HG03159 (cell line): ENCODE measurements around the gene SPTBN1.

Source experiments
- ATAC-seq: cut with Tn5 transposase; IDR thresholded peaks from one replicate; pipeline ENCODE4 v1.9.1; 2021; ENCODE audit warnings: mild to moderate bottlenecking, moderate library complexity; ENCODE audit not compliant: unreplicated experiment

SPTBN1 gene

GRCh38 chr2:54587171-54588016 is 131.3 kb downstream of the SPTBN1 start:
- ATAC-seq: no peak

DNA sequence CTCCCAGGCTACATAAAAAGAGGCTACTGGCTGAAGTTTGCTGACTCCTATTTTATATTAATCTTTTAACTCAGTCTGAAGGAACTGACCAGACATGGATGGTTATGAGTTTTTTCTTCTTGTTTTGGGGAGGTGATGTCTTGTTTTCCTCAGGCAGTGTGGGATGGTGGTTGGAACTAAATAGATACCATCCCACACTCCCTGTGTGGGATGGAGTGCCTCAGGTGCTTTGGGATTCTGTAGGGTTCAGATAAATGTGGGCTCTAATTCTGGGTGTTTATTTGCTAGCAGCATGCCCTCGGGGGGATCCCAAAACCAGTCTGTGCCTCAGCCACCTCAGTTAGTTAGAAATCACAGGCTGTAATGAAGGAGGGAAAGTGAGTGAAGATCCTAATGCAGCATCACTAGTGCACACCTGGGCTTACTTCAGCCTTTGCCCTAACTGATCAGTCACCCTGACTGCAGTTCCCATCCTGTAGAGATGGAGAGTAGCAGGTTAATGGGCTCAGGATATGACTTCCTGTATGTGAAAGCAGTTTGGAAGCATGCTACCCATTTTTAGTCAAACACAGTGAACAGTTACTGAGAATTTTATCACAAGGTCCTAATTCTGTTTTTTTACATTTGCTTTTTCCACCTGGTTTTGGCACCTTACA is 132.2 kb downstream of the SPTBN1 start:
- ATAC-seq: peak; percentile 29

DNA sequence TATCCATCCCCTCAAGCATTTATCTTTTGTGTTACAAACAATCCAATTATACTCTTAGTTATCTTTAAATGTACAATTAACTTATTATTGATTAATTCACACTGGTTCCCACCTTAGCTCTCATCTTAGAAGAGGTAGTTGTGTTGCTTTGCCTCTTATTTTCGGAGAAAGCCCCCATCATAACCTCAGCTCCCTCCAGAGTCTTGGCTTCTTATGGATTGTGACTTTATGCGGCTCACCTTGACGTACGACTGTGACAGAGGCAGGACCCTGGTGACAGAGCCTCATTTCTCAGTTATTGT is 132.9 kb downstream of the SPTBN1 start:
- no peak for ATAC-seq

- ATAC-seq: no peak
These were observed 133.5 kb downstream of the SPTBN1 start for GRCh38 chr2:54589340-54590215.

DNA sequence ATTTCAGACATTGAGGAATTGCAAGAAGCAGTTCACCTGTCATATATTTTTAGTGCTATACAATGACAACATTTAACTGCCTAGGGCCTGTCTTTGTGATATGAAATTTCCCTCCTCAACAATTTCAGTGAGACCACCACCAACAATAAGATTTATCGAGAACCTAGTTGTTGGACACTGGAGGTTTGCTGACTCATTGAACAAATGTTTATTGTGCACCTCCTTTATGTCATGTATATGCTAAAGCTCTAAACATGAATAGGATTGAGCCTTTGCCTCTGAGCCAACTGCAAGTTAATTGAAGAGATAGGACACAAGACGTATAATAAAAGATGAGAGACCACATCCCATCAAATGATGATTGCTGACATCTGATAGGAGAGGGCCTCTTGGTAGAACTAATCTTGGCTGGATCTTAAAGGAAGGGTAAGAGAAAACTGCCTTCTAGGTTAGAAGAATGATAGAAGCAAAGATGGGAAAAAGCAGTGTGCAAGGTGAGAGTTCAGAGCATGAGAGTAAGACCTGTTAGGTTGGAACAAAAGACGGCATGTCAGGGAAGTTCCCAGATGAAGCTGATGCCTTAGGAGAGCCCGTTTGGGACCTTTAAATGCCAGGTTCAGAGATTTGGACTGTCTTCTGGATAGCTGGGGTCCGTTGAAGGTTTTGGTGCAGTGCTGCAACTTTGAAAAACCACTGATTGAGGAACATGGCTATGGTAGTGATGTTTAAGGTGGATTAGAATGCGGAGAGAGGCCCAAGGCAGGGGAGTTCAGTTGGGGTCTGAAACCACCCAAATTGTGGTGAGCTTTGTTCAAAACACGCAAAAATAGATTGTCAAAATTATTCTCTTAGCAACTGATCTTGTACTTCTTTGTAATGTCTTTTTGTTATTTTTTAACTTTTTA is 134.3 kb downstream of the SPTBN1 start:
- no peak for ATAC-seq

DNA sequence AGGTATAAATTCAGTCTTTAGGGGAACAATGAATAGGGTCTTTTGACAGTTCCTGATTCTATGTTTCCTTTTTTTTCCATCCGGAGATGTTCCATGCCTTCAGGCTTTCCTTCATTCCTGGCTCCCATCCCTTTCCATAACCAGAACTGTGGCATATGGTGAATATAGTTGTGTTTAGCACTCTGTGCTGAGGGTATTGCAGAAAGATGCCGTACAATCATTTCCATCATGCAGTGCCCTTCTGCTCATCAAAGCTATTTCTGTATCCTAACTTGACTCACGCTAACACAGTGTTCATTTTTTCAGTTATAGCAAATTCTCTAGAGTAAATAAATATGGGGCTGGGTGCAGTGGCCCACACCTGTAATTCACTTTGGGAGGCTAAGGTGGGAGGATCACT is 135.4 kb downstream of the SPTBN1 start:
- no peak for ATAC-seq

GRCh38 chr2:54593249-54593648 is 137.1 kb downstream of the SPTBN1 start:
- no peak for ATAC-seq

- ATAC-seq: no peak
These were observed 137.9 kb downstream of the SPTBN1 start for GRCh38 chr2:54594048-54594447.

- ATAC-seq: no peak
These were observed 139.2 kb downstream of the SPTBN1 start for GRCh38 chr2:54595161-54595803.

DNA sequence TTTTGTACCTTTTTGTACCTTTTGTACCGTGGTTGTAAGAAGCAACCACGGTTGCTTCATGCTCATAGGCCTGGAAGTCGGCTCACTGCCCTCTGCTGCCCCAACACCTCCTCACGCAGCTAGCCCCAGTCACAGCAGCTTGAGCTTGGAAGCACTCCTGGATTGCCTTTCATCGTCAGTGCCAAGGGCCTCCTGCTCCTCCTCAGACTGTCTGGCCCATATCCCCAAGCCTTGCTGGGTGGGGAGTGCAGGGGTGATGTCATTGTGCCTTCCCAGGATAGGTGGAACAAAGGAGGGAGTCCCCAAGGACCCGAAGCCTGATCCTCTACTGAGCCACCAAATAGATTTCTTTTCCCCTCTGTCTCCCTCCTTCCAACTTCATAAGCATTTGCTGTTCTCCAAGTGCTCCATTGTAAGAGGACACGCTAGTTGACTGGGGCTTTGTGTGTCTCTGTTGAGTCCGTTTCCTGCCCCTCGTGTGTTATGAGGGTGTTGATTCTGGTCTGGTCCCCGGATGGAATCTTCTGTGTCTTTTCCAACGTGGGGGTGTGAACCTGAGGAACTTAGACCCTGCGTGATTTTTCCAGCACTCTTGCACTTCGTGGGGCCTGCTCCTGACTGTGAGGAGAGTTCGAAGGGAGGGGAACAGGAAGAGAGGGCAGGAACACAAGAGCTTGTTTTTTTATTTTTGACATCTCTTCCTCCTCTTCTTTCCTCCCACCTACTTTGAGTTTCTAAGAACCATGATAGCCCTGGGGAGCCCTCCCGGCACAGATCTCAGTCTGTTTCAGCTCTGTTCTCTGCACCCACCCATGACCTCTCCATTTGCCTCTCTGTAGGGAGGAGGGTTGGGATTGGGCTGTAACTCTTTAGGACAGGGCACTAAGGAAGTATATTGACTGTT is 140.1 kb downstream of the SPTBN1 start:
- ATAC-seq: no peak

DNA sequence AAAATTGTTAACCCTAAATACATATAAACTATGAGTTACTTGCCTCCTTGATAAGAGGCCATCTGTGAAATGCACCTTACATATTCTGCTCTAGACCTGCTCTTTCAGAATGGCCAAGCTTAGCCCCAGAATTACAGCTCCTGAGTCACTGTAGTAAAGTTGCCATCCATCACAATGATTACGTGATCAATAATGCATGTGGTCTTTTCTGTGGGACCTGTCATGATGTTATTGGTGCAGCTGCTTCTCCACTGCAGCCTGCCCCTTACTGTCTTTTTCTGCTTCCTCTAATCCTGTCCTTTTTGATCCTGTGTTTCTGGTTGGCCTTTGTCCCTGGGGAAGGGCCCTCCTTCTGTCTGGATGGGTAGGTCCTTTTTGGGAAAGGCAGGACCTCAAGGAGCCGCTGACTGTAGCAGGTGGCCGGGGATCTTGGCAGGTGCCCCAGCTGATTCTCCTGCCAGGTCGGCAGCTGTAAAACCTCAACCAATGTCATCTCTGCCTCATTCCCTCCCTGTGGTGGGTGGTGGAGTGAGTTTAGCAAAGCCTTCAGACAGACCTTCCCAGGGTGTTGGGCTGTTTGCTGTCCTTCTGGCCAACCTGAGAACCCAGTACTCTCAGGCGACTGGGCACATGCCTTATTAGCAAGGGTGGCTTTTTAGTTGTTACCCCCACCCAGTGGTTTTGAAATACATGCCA is 141.2 kb downstream of the SPTBN1 start:
- no peak for ATAC-seq

DNA sequence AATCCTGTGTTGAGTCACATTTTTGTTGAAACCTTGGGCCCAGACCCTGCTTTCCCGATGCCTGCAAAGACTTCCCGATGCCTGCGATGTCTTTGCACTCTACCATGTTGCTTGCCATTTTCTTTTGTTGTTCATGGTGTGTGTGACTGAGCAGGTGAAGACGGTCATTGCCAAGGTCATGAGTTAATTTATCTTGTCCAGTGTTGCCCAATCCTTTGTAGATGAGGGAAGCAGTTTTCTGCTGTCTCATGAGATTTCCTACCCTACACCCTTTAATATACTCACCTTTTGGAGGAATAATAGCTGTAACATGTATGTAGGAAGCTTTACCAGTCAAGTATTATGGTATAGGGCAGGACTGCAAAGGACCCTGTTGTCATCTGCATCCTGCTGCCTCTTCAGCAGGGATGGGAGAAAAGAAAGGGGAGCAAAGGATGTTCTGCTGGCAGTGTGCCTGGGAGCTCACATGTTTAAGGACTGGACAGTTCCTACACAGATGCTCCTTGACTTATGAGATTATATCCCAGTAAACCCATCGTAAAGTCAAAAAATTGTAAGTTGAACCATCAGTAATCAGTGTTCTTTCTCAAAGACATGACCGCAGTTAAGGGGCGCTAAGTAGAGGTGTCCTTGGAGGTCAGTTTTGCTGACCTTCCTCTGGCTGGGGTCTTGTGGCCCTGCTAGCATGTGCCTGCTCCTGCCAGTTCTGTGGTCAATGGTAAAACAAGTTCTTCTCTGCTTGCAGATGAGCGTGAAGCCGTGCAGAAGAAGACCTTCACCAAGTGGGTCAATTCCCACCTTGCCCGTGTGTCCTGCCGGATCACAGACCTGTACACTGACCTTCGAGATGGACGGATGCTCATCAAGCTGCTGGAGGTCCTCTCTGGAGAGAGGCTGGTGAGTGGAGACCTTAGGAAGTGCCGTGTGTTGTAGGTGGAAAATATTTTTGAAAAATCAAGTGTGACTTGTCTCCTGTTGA is 142.5 kb downstream of the SPTBN1 start:
- no peak for ATAC-seq

DNA sequence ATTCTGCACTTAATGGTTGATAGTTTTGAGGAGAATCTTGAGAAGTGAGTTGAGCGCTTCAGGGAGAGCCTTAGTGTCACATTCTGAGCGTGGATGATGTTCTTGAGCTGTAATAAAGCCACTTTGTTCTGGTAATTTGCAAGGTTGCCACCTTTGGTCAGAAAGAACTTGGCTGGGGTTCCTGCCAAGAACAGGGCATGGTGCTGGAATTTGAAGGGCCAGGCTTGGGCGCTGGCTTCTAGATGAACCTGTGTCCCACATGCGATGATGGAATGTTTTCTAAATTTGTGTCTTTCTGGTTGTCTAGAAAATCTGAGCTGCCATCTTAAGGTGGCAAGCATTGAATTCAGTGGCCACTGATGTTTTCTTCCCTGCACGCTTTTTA is 143.2 kb downstream of the SPTBN1 start:
- ATAC-seq: no peak

- no peak for ATAC-seq
These were observed 143.8 kb downstream of the SPTBN1 start for GRCh38 chr2:54599914-54600313.

GRCh38 chr2:54601339-54601738 is 145.2 kb downstream of the SPTBN1 start:
- ATAC-seq: no peak

DNA sequence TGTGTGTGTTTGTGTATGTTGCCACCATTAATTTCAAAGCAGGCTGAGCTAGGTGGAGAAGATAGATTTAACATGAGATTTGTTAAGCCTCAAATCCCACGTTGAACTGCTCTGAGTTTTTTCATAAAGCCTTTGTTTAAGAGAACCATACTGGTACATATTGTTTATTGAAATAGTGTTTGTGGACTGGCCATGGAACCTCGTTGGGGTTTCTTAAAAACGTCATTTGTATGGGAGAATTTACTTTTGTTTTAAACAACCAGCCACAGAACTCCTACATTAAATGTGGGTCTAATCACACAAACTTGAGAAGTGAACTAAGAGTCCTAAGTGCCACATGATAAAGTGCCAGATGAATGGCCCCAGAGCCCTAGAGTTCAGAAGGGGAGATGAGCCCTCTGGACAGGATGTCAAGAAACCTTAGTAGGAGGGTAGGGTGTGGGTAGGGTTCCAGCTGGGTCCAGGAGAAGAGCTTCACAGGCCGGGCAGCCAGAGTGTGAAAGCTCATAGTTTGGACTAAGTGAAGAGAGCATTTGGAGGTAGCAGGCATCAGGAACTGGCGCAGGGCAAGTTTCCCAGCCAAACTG is 146.7 kb downstream of the SPTBN1 start:
- ATAC-seq: no peak

DNA sequence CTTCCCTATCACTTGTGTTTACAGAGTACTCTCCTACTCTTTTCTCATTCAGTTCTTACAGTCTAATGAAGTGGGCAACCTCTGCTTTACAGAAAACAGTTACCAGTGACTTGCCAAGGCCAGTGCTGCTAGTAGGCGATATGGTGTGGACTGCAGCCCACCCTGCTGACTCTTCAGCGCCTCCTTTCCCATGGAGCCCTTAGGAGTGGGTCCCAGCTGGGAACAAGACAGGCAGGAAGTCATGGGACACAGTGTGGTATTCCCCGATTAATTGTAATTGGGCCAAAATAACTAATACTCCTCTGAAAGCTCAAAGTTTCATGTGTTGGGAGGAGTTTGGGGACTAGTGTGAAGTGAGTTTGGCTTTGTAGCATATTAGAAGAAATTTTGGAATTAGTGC is 147.2 kb downstream of the SPTBN1 start:
- ATAC-seq: no peak
